Activated CD8-positive, alpha-beta memory T cell treated with anti-CD3 and anti-CD28 coated beads, Interleukin-2, amount 50 U/mL, for 1 hour (primary cell): Measurements from ENCODE around the gene CYP2J2.
"Not testable (repeated sequence)": the region's sequence is repeated elsewhere in the genome, so short reads cannot be mapped to it uniquely, and the experiment has no call there.

Experiments used
- DNase-seq: peaks from one replicate; pipeline ENCODE4 v3.0.0-alpha.2; 2020; ENCODE audit errors: extremely low read depth

CYP2J2 gene

GRCh38 chr1:59921258-59921899, 5.2 kb downstream of the CYP2J2 start:
- not testable (repeated sequence) for DNase-seq

- DNase-seq, result no peak
Measured at GRCh38 chr1:59919746-59920145, 6.8 kb downstream of the CYP2J2 start.

- DNase-seq, result no peak
Measured at GRCh38 chr1:59917785-59918180, 8.8 kb downstream of the CYP2J2 start.

- DNase-seq, result no peak
Measured at GRCh38 chr1:59917026-59917784, 9.4 kb downstream of the CYP2J2 start.

GRCh38 chr1:59915516-59915915, 11.1 kb downstream of the CYP2J2 start:
- no peak for DNase-seq

GRCh38 chr1:59914791-59915286, 11.7 kb downstream of the CYP2J2 start:
- not testable (repeated sequence) for DNase-seq

GRCh38 chr1:59908682-59909081, 17.9 kb downstream of the CYP2J2 start:
- DNase-seq, result no peak

- DNase-seq, result no peak
Measured at GRCh38 chr1:59908084-59908483, 18.5 kb downstream of the CYP2J2 start.

GRCh38 chr1:59906931-59907330, 19.6 kb downstream of the CYP2J2 start:
- DNase-seq, result no peak

- no peak for DNase-seq
Measured at GRCh38 chr1:59903141-59903754, 23.3 kb downstream of the CYP2J2 start.

GRCh38 chr1:59901770-59902388, 24.7 kb downstream of the CYP2J2 start:
- DNase-seq, result no peak

- no peak for DNase-seq
Measured at GRCh38 chr1:59900640-59901039, 25.9 kb downstream of the CYP2J2 start.

GRCh38 chr1:59898927-59899326, 27.6 kb downstream of the CYP2J2 start:
- no peak for DNase-seq

- no peak for DNase-seq
Measured at GRCh38 chr1:59897165-59897564, 29.4 kb downstream of the CYP2J2 start.

GRCh38 chr1:59892841-59893811, 33.4 kb downstream of the CYP2J2 start:
- no peak for DNase-seq

GRCh38 chr1:59885160-59885832, 41.3 kb downstream of the CYP2J2 start:
- no peak for DNase-seq

GRCh38 chr1:59880735-59881134, 45.8 kb downstream of the CYP2J2 start:
- no peak for DNase-seq

- DNase-seq, result no peak
Measured at GRCh38 chr1:59879996-59880505, 46.5 kb downstream of the CYP2J2 start.

GRCh38 chr1:59879574-59879973, 47.0 kb downstream of the CYP2J2 start:
- DNase-seq, result peak; percentile 20

- no peak for DNase-seq
Measured at GRCh38 chr1:59878370-59878769, 48.2 kb downstream of the CYP2J2 start.
